IMR-90 (cell line): Measurements from ENCODE around the gene CHRNB4. TPM values are rescaled to one million over a fixed set of nuclear protein-coding genes. Genes with fewer than 3 reads are reported as not detected.

Experiments used
- ATAC-seq: fragments of 200-7000 bp; cut with Tn5 transposase; 2 replicates; pipeline ENCODE4 v1.9.1; 2020; ENCODE audit warnings: low read depth, mild to moderate bottlenecking, moderate library complexity
- BruUV-seq: library from RNA; stranded (reverse); fragments of 400-500 nt; replicated peaks from 2 replicates; lab custom pipeline; 2021; lab: Mats Ljungman, UMichigan
- CTCF ChIA-PET: fragments of 300-600 bp; formaldehyde crosslinking; extraction: SDS; loops from one replicate; lab custom pipeline; 2021; ENCODE audit warnings: antibody characterized with exemption; lab: Yijun Ruan, JAX
- POLR2A ChIA-PET: fragments of 300-600 bp; sonication (Branson Sonifier 250); formaldehyde crosslinking; loops from one replicate; lab custom pipeline; 2022; ENCODE audit warnings: antibody characterized with exemption; ENCODE audit not compliant: unreplicated experiment; lab: Charles Lee
- DNase-seq: peaks from one replicate; pipeline ENCODE4 v3.0.0; 2013
- H2AFZ ChIP-seq: replicated peaks from 2 replicates; pipeline ENCODE3; 2013; ENCODE audit warnings: low read length, mild to moderate bottlenecking; ENCODE audit not compliant: poor library complexity
- H2AK5ac ChIP-seq: 2 replicates; pipeline ENCODE4 v1.6.1; 2013; ENCODE audit warnings: low read depth, low read length, inconsistent platforms
- H2AK9ac ChIP-seq: replicated peaks from 2 replicates; pipeline ENCODE3; 2013; ENCODE audit warnings: mild to moderate bottlenecking, low read depth, low read length, moderate library complexity; ENCODE audit not compliant: poor library complexity
- H2BK120ac ChIP-seq: 2 replicates; pipeline ENCODE4 v1.6.1; 2013; ENCODE audit warnings: low read depth, low read length, inconsistent platforms
- H2BK15ac ChIP-seq: 3 replicates; pipeline ENCODE4 v1.6.1; 2013; ENCODE audit warnings: low read depth, low read length, inconsistent platforms
- H2BK20ac ChIP-seq: 2 replicates; pipeline ENCODE4 v1.6.1; 2013; ENCODE audit warnings: low read depth, mild to moderate bottlenecking, inconsistent platforms, low read length, moderate library complexity
- H2BK5ac ChIP-seq: 2 replicates; pipeline ENCODE4 v1.6.1; 2013; ENCODE audit warnings: mild to moderate bottlenecking, low read depth, low read length, inconsistent platforms; ENCODE audit not compliant: poor library complexity, severe bottlenecking
- H3K14ac ChIP-seq: replicated peaks from 2 replicates; pipeline ENCODE4 v1.6.1; 2013; ENCODE audit warnings: low read depth, low read length, inconsistent platforms
- H3K18ac ChIP-seq: 2 replicates; pipeline ENCODE4 v1.6.1; 2013; ENCODE audit warnings: low read depth, low read length, control low read depth
- H3K23ac ChIP-seq: 2 replicates; pipeline ENCODE4 v1.6.1; 2013; ENCODE audit warnings: low read depth, low read length, inconsistent platforms
- H3K27ac ChIP-seq: 2 replicates; pipeline ENCODE4 v1.5.1; 2013; ENCODE audit warnings: mild to moderate bottlenecking, control low read depth, low read length; ENCODE audit not compliant: insufficient read depth
- H3K27me3 ChIP-seq: 2 replicates; pipeline ENCODE4 v1.6.1; 2013; ENCODE audit warnings: low read length; ENCODE audit not compliant: control insufficient read depth, insufficient read depth
- H3K36me3 ChIP-seq: 2 replicates; pipeline ENCODE4 v1.6.1; 2013; ENCODE audit warnings: low read length, mixed read lengths; ENCODE audit not compliant: control insufficient read depth, insufficient read depth
- H3K4ac ChIP-seq: 2 replicates; pipeline ENCODE4 v1.6.1; 2013; ENCODE audit warnings: low read depth, low read length, inconsistent platforms
- H3K4me1 ChIP-seq: 2 replicates; pipeline ENCODE4 v1.6.1; 2013; ENCODE audit warnings: low read length, mixed read lengths; ENCODE audit not compliant: control insufficient read depth, insufficient read depth
- H3K4me2 ChIP-seq: 2 replicates; pipeline ENCODE4 v1.6.1; 2013; ENCODE audit warnings: low read depth, mild to moderate bottlenecking, control low read depth, low read length, moderate library complexity
- H3K4me3 ChIP-seq: 2 replicates; pipeline ENCODE4 v1.5.1; 2013; ENCODE audit warnings: low read depth, mild to moderate bottlenecking, control low read depth, low read length, moderate library complexity; ENCODE audit not compliant: insufficient read depth
- H3K56ac ChIP-seq: 2 replicates; pipeline ENCODE4 v1.6.1; 2013; ENCODE audit warnings: low read length, inconsistent platforms; ENCODE audit not compliant: insufficient read depth; ENCODE audit errors: extremely low read depth
- H3K79me1 ChIP-seq, 2 experiments: 2 replicates each; pipeline ENCODE4 v1.6.1; 2013; ENCODE audit warnings: low read length in 2 of 2, inconsistent platforms in 1 of 2, low read depth in 1 of 2
- H3K9ac ChIP-seq: 2 replicates; pipeline ENCODE4 v1.6.1; 2013; ENCODE audit warnings: low read depth, low read length, control low read depth
- H3K9me1 ChIP-seq: 2 replicates; pipeline ENCODE4 v1.6.1; 2013; ENCODE audit warnings: low read length, inconsistent platforms; ENCODE audit not compliant: insufficient read depth
- H3K9me3 ChIP-seq: 2 replicates; pipeline ENCODE4 v1.6.1; 2013; ENCODE audit warnings: low read length; ENCODE audit not compliant: control insufficient read depth, insufficient read depth
- H4K20me1 ChIP-seq: 2 replicates; pipeline ENCODE4 v1.6.1; 2013; ENCODE audit warnings: low read length, inconsistent platforms; ENCODE audit not compliant: insufficient read depth
- H4K5ac ChIP-seq: 2 replicates; pipeline ENCODE4 v1.6.1; 2013; ENCODE audit warnings: mild to moderate bottlenecking, low read depth, low read length, control low read depth
- H4K8ac ChIP-seq, 2 experiments: 2 replicates each; pipeline ENCODE4 v1.6.1; 2013; ENCODE audit warnings: low read depth in 2 of 2, low read length in 2 of 2, control low read depth in 1 of 2, inconsistent platforms in 1 of 2
- H4K91ac ChIP-seq: 2 replicates; pipeline ENCODE4 v1.6.1; 2013; ENCODE audit warnings: low read depth, low read length, inconsistent platforms; ENCODE audit not compliant: insufficient read depth
- BHLHE40 ChIP-seq: fragments of 150-350 bp; IDR thresholded peaks from 2 replicates; pipeline ENCODE4 v1.6.1; 2016; ENCODE audit warnings: mild to moderate bottlenecking, low read depth, low read length
- CEBPB ChIP-seq: IDR thresholded peaks from 2 replicates; pipeline ENCODE4 v1.6.1; 2012; ENCODE audit warnings: low read depth, low read length, improper control_type of control experiment
- CHD1 ChIP-seq: IDR thresholded peaks from 2 replicates; pipeline ENCODE4 v1.6.1; 2012; ENCODE audit warnings: low read depth, low read length, improper control_type of control experiment
- CTCF ChIP-seq: conservative IDR thresholded peaks from 2 replicates; pipeline ENCODE4 v1.5.1; 2012; ENCODE audit warnings: mild to moderate bottlenecking, low read depth, low read length, improper control_type of control experiment
- ELK1 ChIP-seq: fragments of 150-350 bp; IDR thresholded peaks from 2 replicates; pipeline ENCODE4 v1.6.1; 2016; ENCODE audit warnings: low read depth, mild to moderate bottlenecking, low read length, moderate library complexity, borderline replicate concordance
- FOS ChIP-seq: fragments of 150-350 bp; IDR thresholded peaks from 2 replicates; pipeline ENCODE4 v1.6.1; 2016; ENCODE audit warnings: low read depth, low read length
- MAFK ChIP-seq: IDR thresholded peaks from 2 replicates; pipeline ENCODE4 v1.6.1; 2012; ENCODE audit warnings: low read depth, low read length, improper control_type of control experiment
- MAZ ChIP-seq: IDR thresholded peaks from 2 replicates; pipeline ENCODE4 v1.6.1; 2012; ENCODE audit warnings: low read depth, mild to moderate bottlenecking, low read length, improper control_type of control experiment, moderate library complexity, borderline replicate concordance
- MXI1 ChIP-seq: IDR thresholded peaks from 2 replicates; pipeline ENCODE4 v1.6.1; 2012; ENCODE audit warnings: low read depth, mild to moderate bottlenecking, low read length, moderate library complexity, borderline replicate concordance
- NFE2L2 ChIP-seq: fragments of 150-350 bp; IDR thresholded peaks from 2 replicates; pipeline ENCODE4 v1.6.1; 2016; ENCODE audit warnings: low read depth, mild to moderate bottlenecking, low read length
- POLR2A ChIP-seq: IDR thresholded peaks from 2 replicates; pipeline ENCODE4 v1.6.1; 2012; ENCODE audit warnings: mild to moderate bottlenecking, low read depth, low read length
- RAD21 ChIP-seq: IDR thresholded peaks from 2 replicates; pipeline ENCODE4 v1.6.1; 2012; ENCODE audit warnings: low read length, improper control_type of control experiment
- RCOR1 ChIP-seq: IDR thresholded peaks from 2 replicates; pipeline ENCODE4 v1.6.1; 2012; ENCODE audit warnings: mild to moderate bottlenecking, low read length, improper control_type of control experiment; ENCODE audit not compliant: insufficient replicate concordance
- RFX5 ChIP-seq: IDR thresholded peaks from 2 replicates; pipeline ENCODE4 v1.8.0; 2012; ENCODE audit warnings: low read depth, mild to moderate bottlenecking, low read length, moderate library complexity
- SMC3 ChIP-seq: fragments of 150-350 bp; IDR thresholded peaks from 2 replicates; pipeline ENCODE4 v1.6.1; 2016; ENCODE audit warnings: low read depth, mild to moderate bottlenecking, antibody characterized with exemption, low read length, moderate library complexity
- USF2 ChIP-seq: fragments of 150-350 bp; IDR thresholded peaks from 2 replicates; pipeline ENCODE4 v1.6.1; 2017; ENCODE audit warnings: mild to moderate bottlenecking, antibody characterized with exemption, low read length, low read depth
- dilution Hi-C: fragments of 300-500 bp; cut with HindIII; formaldehyde crosslinking; loops from one replicate; pipeline ENCODE4 v1.14.3; 2018; ENCODE audit warnings: low sequenced_read_pairs; ENCODE audit not compliant: unreplicated experiment
- in situ Hi-C: fragments of 300-500 bp; cut with MboI; formaldehyde crosslinking; loops from 3 replicates; pipeline ENCODE4 v1.14.3; 2019; ENCODE audit warnings: low sequenced_read_pairs, inconsistent platforms, mixed read lengths
- intact Hi-C: fragments of 100-400 bp; cut with micrococcal nuclease; formaldehyde crosslinking; loops from 2 replicates; pipeline ENCODE4 v1.10.0; 2022
- polyA plus RNA-seq, 3 experiments: library from polyadenylated mRNA; depleted of rRNA; stranded (reverse); fragments of >200 nt; gene quantifications; 2 replicates each; pipeline ENCODE4 v1.2.3, GENCODE V29; 2012; ENCODE audit warnings: low replicate concordance in 1 of 3
- total RNA-seq: library from RNA; depleted of rRNA; stranded (reverse); fragments of >200 nt; gene quantifications from 2 replicates; pipeline ENCODE4 v1.2.3, GENCODE V29; 2012

CHRNB4 gene
- total and polyA plus RNA-seq, 2 of the 4 experiments (the other 2 are of a cell fraction) = not detected

GRCh38 chr15:78689626-78690025, 48.6 kb upstream of the CHRNB4 start:
- Histone ChIP-seq H3K9me3 (no peaks in the 10 kb centered on the region), H4K20me1 (no peaks in the 10 kb centered on the region), H3K27ac (no peak overlapping the region), H3K23ac (no peak overlapping the region), H2BK20ac (no peak overlapping the region), H3K9me1 (no peaks in the 10 kb centered on the region), H2BK5ac (no peak overlapping the region), H3K4me3 (no peak overlapping the region), H3K79me1 (no peaks in the 10 kb centered on the region), H3K4me1 (no peaks in the 10 kb centered on the region), H2BK120ac (no peak overlapping the region), H2AFZ (no peak overlapping the region), H4K91ac (no peak overlapping the region), H3K4me2 (no peak overlapping the region), H4K5ac (no peak overlapping the region), H2BK15ac (no peak overlapping the region), H3K36me3 (no peaks in the 10 kb centered on the region), H3K56ac (no peak overlapping the region), H4K8ac (no peak overlapping the region), H3K4ac (no peak overlapping the region), H2AK9ac (no peak overlapping the region), H3K27me3 (peaks cover 13% of the 10 kb centered on the region), H3K18ac (no peak overlapping the region), H3K9ac (no peak overlapping the region), H2AK5ac (no peak overlapping the region), H3K14ac (no peak overlapping the region)
- dilution Hi-C loops (no loop called here), in situ Hi-C loops (no loop called here), intact Hi-C loops (no loop called here)
- ChIA-PET CTCF (no interaction called here), POLR2A (no interaction called here)
- ATAC-seq = no peak
- no peak for DNase-seq
- BruUV-seq = no TSS peak
- no peak for TF ChIP-seq MXI1
- TF ChIP-seq FOS = no peak
- TF ChIP-seq ELK1 = no peak
- TF ChIP-seq NFE2L2 = no peak
- no peak for TF ChIP-seq MAFK
- TF ChIP-seq USF2 = no peak
- TF ChIP-seq BHLHE40 = no peak
- TF ChIP-seq RAD21 = no peak
- no peak for TF ChIP-seq CHD1
- TF ChIP-seq MAZ = no peak
- TF ChIP-seq RCOR1 = no peak
- no peak for TF ChIP-seq POLR2A
- no peak for TF ChIP-seq SMC3
- no peak for TF ChIP-seq CTCF
- TF ChIP-seq CEBPB = no peak
- no peak for TF ChIP-seq RFX5
